K562 (cell line): ENCODE measurements around the gene SLC37A3. TPM values are rescaled to one million over a fixed set of nuclear protein-coding genes. Genes with fewer than 3 reads are reported as not detected.

Source experiments
- ATAC-seq: fragments of 200-7000 bp; cut with Tn5 transposase; 3 replicates; pipeline ENCODE4 v1.9.1; 2020; ENCODE audit warnings: moderate library complexity
- BruUV-seq: library from RNA; stranded (reverse); fragments of 400-500 nt; replicated peaks from 2 replicates; lab custom pipeline; 2021; lab: Mats Ljungman, UMichigan
- CTCF ChIA-PET: fragments of 300-600 bp; formaldehyde crosslinking; extraction: SDS; loops from one replicate; lab custom pipeline; 2021; ENCODE audit warnings: low intra/inter-chr PET ratio; lab: Yijun Ruan, JAX
- POLR2A ChIA-PET: fragments of 300-600, 350-650 bp; sonication (Branson Sonifier 250); formaldehyde crosslinking; extraction: SDS; loops from one replicate; lab custom pipeline; 2021; ENCODE audit warnings: antibody characterized with exemption, inconsistent platforms; lab: Yijun Ruan, JAX
- DNase-seq, 4 experiments: peaks; one replicate each; pipeline versions ENCODE4 v3.0.0 to v3.0.0-alpha.2; 2011 to 2018; ENCODE audit warnings: low spot score in 3 of 4, mixed read lengths in 3 of 4; ENCODE audit errors: extremely low read depth in 1 of 4
- FAIRE-seq: peaks from 2 replicates; lab custom pipeline; 2011; peaks lifted over from hg19 to GRCh38; lab: Jason Lieb, UNC
- H2AFZ ChIP-seq: 2 replicates; pipeline ENCODE4 v1.6.0; 2011; ENCODE audit warnings: low read depth, low read length, control low read depth, inconsistent platforms
- H3K27ac ChIP-seq: fragments of 200-600 bp; 3 replicates; pipeline ENCODE4 v1.8.0; 2011; ENCODE audit warnings: low read depth, mild to moderate bottlenecking, control low read depth, inconsistent platforms, low read length, moderate library complexity, mixed read lengths; ENCODE audit errors: extremely low read depth
- H3K27me3 ChIP-seq, 2 experiments: fragments of 300-600 bp in 1 of 2; 2 replicates in 1 of 2; 3 replicates in 1 of 2; pipeline versions ENCODE4 v1.6.0 to v1.8.0; 2011; ENCODE audit warnings: inconsistent platforms in 2 of 2, low read length in 2 of 2, mild to moderate bottlenecking in 1 of 2, mixed read lengths in 1 of 2, moderate library complexity in 1 of 2; ENCODE audit not compliant: control insufficient read depth in 2 of 2, insufficient read depth in 2 of 2
- H3K36me3 ChIP-seq: fragments of 300-600 bp; 3 replicates; pipeline ENCODE4 v1.8.0; 2011; ENCODE audit warnings: mild to moderate bottlenecking, low read length, inconsistent platforms; ENCODE audit not compliant: control insufficient read depth, insufficient read depth
- H3K4me1 ChIP-seq, 2 experiments: fragments of 200-600 bp in 1 of 2; replicated peaks in 1 of 2; 2 replicates in 1 of 2; 3 replicates in 1 of 2; pipeline versions ENCODE4 v1.5.1 to v1.8.0; 2011; ENCODE audit warnings: inconsistent platforms in 2 of 2, low read length in 2 of 2, mild to moderate bottlenecking in 1 of 2, mixed read lengths in 1 of 2, moderate library complexity in 1 of 2; ENCODE audit not compliant: control insufficient read depth in 2 of 2, insufficient read depth in 2 of 2
- H3K4me2 ChIP-seq: 2 replicates; pipeline ENCODE4 v1.6.1; 2011; ENCODE audit warnings: low read length, control low read depth, inconsistent platforms, mixed read lengths; ENCODE audit not compliant: insufficient read depth
- H3K4me3 ChIP-seq: fragments of 200-600 bp; sonication (generic), shearing (Covaris generic); 2 replicates; pipeline ENCODE4 v1.5.1; 2016; ENCODE audit warnings: control low read depth, inconsistent platforms
- H3K79me2 ChIP-seq: fragments of 200-600 bp; 3 replicates; pipeline ENCODE4 v1.8.0; 2011; ENCODE audit warnings: low read length, inconsistent platforms; ENCODE audit not compliant: control insufficient read depth, insufficient read depth
- H3K9ac ChIP-seq, 2 experiments: 2 replicates each; pipeline versions ENCODE4 v1.6.0 to v1.6.1; 2011; ENCODE audit warnings: low read depth in 2 of 2, low read length in 2 of 2, control low read depth in 1 of 2, inconsistent platforms in 1 of 2, mild to moderate bottlenecking in 1 of 2, mixed read lengths in 1 of 2; ENCODE audit not compliant: insufficient read depth in 1 of 2
- H3K9me1 ChIP-seq: one replicate; pipeline ENCODE4 v1.6.0; 2011; ENCODE audit warnings: inconsistent platforms, mild to moderate bottlenecking, low read length, moderate library complexity; ENCODE audit not compliant: control insufficient read depth, insufficient read depth
- H3K9me3 ChIP-seq: replicated peaks from 2 replicates; pipeline ENCODE4 v1.5.1; 2011; ENCODE audit warnings: low read depth, low read length, inconsistent platforms; ENCODE audit not compliant: control insufficient read depth, insufficient read depth
- H4K20me1 ChIP-seq: replicated peaks from 2 replicates; pipeline ENCODE4 v1.6.1; 2011; ENCODE audit warnings: low read length, inconsistent platforms, mixed read lengths; ENCODE audit not compliant: control insufficient read depth, insufficient read depth
- BACH1 ChIP-seq: fragments of 200-800 bp; sonication (Bioruptor generic); IDR thresholded peaks from 2 replicates; pipeline ENCODE4 v1.6.1; 2016; ENCODE audit warnings: missing genetic modification characterization, missing compliant biosample characterization
- DACH1 ChIP-seq: fragments of 450-650 bp; IDR thresholded peaks from 2 replicates; pipeline ENCODE4 v1.6.1; 2018; ENCODE audit not compliant: partially characterized antibody
- HDAC2 ChIP-seq: fragments of 450-650 bp; IDR thresholded peaks from 2 replicates; pipeline ENCODE4 v1.6.1; 2016; ENCODE audit warnings: mild to moderate bottlenecking
- KDM5B ChIP-seq: fragments of 200-600 bp; sonication (generic); IDR thresholded peaks from 2 replicates; pipeline ENCODE4 v1.6.1; 2012; ENCODE audit warnings: low read depth, mild to moderate bottlenecking, moderate library complexity, low read length, control low read depth, inconsistent platforms; ENCODE audit not compliant: insufficient replicate concordance
- RBM14 ChIP-seq: fragments of 200-400 bp; formaldehyde crosslinking; IDR thresholded peaks from 2 replicates; pipeline ENCODE4 v1.6.1; 2018; ENCODE audit warnings: low read depth, mild to moderate bottlenecking, low read length, moderate library complexity, borderline replicate concordance; ENCODE audit not compliant: insufficient read depth
- ZNF124 ChIP-seq: sonication (generic); formaldehyde crosslinking; IDR thresholded peaks from 2 replicates; pipeline ENCODE4 v1.8.1; 2022; ENCODE audit warnings: missing genetic modification reagents
- ZNF217 ChIP-seq: sonication (generic); formaldehyde crosslinking; IDR thresholded peaks from 2 replicates; pipeline ENCODE4 v1.8.0; 2022; ENCODE audit warnings: mild to moderate bottlenecking, missing genetic modification reagents
- WGBS: fragments of 100-300 bp; shearing (Covaris generic); methylation state at CpG from one replicate; pipeline ENCODE4 v1.1.6; 2016; ENCODE audit warnings: low coverage, mixed read lengths; ENCODE audit not compliant: insufficient coverage; ENCODE audit errors: missing lambda C conversion rate; 5-methylcytosine and 5-hydroxymethylcytosine counted together
- in situ Hi-C: fragments of 300-500 bp; cut with MboI; formaldehyde crosslinking; loops from 4 replicates; pipeline ENCODE4 v1.15.0; 2018; ENCODE audit warnings: inconsistent platforms, mixed read lengths
- intact Hi-C: fragments of 100-400 bp; cut with micrococcal nuclease; formaldehyde crosslinking; loops from 2 replicates; pipeline ENCODE4 v1.14.2; 2022
- polyA plus RNA-seq, 8 experiments: library from polyadenylated mRNA; depleted of rRNA in 4 of 8; stranded (reverse) in 5 of 8; unstranded in 3 of 8; fragments of >200 nt; fragmentation: Nextera tagmentation in 2 of 8; fragmentation: Illumina TruSeq in 1 of 8; extraction: Ambion mirVana in 2 of 8; extraction: Trizol in 1 of 8; gene quantifications; 2 replicates each; pipeline versions ENCODE4 v1.2.1 to v1.2.3, GENCODE V29; 2011 to 2014; ENCODE audit warnings: inconsistent platforms in 1 of 8, missing spikeins in 1 of 8
- total RNA-seq, 7 experiments: library from RNA; depleted of rRNA in 6 of 7; stranded (reverse); fragments of >200 nt in 6 of 7; fragmentation: Illumina TruSeq in 2 of 7; extraction: Trizol in 2 of 7; gene quantifications; 2 replicates each; pipeline versions ENCODE4 v1.2.1 to v1.2.3, GENCODE V29; 2011 to 2021; ENCODE audit warnings: low replicate concordance in 1 of 7

SLC37A3 gene
- total and polyA plus RNA-seq, 9 of the 15 experiments (the other 6 are each of a cell fraction or from before 2014, with no cell fraction given), result 11.7 to 59.1 (median 26.8) TPM

DNA sequence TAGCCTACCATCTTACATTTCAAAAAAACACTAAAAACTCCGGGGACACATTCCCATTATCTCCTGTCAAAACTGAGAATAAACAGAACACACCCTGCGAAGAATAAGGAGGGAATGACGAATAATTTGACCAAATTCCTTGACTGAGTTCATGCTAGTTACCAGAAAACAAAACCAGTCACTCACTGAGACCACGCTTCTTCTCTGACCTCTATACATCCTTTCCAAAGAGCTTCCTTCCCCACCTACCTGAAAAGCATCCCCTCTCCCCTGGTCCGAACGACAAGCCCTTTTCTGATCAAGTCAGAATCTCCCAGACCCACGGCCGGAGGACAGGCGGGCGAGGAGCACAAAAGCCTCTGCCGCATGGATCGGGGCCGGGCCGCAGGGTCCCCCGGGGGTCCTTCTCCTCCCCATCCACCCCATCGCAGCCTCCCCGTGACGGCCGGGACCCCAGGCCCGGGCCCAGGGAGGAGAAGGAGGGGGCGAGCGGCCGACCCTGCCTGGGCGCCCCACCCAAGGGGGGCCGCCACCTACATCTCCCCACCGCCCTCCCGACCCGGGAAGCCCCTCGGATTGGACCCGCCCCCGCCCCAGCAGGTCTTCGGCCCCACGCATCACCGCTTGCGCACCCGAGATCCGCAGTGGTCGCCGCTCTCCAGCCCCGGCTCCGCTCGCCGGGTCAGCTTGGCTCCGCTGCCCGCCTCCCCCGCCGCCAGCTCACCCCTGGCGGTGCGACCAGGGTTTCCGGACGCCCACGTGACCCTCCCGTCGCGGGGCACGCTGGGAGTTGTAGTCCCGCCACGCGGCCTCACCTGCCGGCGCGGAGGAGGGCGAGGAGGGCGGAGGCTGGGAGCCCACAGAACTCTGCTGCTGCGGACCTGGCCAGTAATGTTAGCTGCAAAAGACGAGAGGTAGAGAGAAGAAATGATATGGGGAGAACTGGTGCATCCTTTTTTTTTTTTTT lies at the start of gene SLC37A3 (continued):
- peak; percentile 97 for TF ChIP-seq KDM5B
- no peak for TF ChIP-seq RBM14

GRCh38 chr7:140447841-140448240 lies 49.5 kb upstream of the SLC37A3 start:
- no peak for DNase-seq
- H3K79me2 ChIP-seq, result no peaks in the 10 kb centered on the region
- TF ChIP-seq ZNF217 (CRISPR knock-in tag) (no peak), HDAC2 (no peak), ZNF124 (CRISPR knock-in tag) (no peak), BACH1 (tag) (no peak), DACH1 (peak; percentile 15)
- TF ChIP-seq, all 486 proteins: peak for 1
- ATAC-seq (no peak), FAIRE-seq (no peak)
- BruUV-seq, result no TSS peak
- no peaks in the 10 kb centered on the region; a peak in 1 of 5 replicates for H3K27me3 ChIP-seq
- no peak overlapping the region for H3K4me3 ChIP-seq
- intact Hi-C loops (loop anchor here (2.0 kb wide), 1 partner anchor 45 kb away; no protein-coding TSS in a partner anchor), in situ Hi-C loops (no loop called here)
- CTCF ChIA-PET, result no interaction called here
- H3K9me3 ChIP-seq, result no peaks in the 10 kb centered on the region
- no peak overlapping the region for H3K4me2 ChIP-seq
- no peaks in the 10 kb centered on the region for H3K9me1 ChIP-seq
- H2AFZ ChIP-seq, result no peak overlapping the region
- 0 out of 2 replicates have a peak, but pooled peaks cover 5% of the 10 kb centered on the region for H4K20me1 ChIP-seq
- H3K9ac ChIP-seq, result no peak overlapping the region
- 55% methylated on average over 7 of the region's 7 CpGs for WGBS
- POLR2A ChIA-PET, result interaction anchor here (0.5 to 1.2 kb wide), 2 partner anchors 15 to 301 kb away, joined by 3 read pairs; no protein-coding TSS in a partner anchor
- no peak overlapping the region for H3K27ac ChIP-seq
- H3K4me1 ChIP-seq, result peaks cover 2% of the 10 kb centered on the region in 2 experiments; a peak in 3 of 5 replicates
- H3K36me3 ChIP-seq, result peaks cover 5% of the 10 kb centered on the region; the same call in 1 of the 3 replicates
